HG03039 (cell line): ENCODE data around the gene ZGPAT.

Experiments
- ATAC-seq: cut with Tn5 transposase; IDR thresholded peaks from one replicate; pipeline ENCODE4 v1.9.1; 2021; ENCODE audit warnings: mild to moderate bottlenecking, moderate library complexity; ENCODE audit not compliant: unreplicated experiment

ZGPAT gene

DNA sequence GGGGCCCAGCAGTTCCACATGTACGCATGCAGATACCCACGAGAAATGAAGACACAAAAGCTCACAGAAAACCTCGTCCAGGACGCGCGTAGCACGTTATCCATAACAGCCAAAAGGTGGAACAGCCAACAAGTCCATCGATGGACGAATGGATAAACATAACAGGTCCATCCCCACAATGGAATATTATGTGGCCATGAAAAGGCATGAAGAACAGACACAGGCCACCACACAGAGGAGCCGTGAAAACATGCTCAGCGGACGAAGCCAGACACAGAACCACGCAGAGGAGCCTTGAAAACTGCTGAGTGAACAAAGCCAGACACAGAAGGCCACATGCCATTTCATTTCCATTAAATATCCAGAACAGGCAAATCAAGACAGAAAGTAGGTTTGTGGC lies 69.8 kb downstream of the ZGPAT start:
- ATAC-seq: no peak

DNA sequence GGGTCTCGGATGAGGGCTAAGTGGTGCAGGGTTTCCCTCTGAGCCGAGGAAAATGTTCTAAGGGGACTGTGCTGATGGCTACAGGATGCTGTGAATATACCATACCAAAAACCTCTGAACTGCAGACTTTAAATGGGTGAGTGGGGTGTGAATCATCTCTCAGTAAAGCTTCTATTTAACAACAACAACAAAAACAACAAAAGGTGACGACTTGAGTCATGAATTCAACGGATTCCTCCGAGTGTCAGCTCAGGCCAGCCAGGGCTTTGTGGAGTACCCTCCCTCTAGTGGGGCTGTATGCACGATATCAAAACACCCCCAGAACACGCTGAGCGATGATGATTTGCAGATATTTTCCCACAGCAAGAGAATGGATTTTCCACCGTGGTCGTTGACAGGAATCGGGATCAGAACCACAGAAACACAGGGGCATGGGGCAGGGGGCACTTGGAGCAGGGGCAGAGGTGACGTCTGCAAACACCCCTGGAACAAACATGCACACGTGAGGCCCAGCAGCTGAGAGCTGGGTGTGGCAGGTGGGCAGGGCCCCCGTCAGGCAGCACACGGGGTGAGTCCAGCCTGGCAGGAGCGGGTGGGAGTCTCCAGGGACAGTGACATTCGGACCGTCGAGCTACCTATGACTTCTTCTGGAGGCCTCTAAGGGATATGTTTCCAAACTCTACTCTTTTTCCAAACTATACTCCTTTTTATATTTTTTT lies 70.4 kb downstream of the ZGPAT start:
- ATAC-seq: no peak

DNA sequence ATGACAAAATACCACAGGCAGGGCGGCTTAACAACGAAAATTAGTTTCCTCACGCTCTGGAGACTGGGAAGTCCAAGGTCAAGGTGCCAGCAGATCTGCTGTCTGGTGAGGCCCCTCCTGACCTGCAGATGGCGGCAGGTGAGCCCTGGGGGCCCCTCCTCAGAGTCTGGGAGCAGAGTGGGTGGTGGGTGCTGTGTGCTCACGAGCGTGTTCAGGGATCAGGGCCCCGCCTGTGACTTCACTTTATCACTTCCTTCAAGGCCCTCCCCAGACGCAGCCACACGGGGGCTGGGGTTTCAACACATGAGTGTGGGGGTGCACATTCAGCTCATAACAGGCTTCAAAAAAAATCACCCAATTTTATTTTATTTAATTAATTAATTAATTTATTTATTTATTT lies 71.0 kb downstream of the ZGPAT start:
- no peak for ATAC-seq

DNA sequence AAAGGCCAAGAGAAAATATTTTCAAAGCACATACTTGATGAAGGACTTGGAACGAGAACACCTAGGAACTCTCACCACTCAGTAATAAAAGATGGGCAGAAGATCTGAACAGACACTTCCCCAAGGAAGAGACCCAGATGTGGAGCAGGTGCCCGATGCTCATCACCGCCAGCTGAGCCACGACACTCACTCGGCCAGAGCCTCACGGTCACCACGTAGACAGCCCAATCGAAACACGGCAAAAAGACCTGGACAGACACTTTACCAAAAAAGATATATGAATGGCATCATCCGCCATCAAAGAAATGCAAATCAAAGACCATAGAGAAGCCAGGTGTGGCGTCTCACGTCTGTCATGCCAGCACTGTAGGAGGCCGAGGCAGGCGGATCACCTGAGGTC lies 73.3 kb downstream of the ZGPAT start:
- ATAC-seq: no peak

DNA sequence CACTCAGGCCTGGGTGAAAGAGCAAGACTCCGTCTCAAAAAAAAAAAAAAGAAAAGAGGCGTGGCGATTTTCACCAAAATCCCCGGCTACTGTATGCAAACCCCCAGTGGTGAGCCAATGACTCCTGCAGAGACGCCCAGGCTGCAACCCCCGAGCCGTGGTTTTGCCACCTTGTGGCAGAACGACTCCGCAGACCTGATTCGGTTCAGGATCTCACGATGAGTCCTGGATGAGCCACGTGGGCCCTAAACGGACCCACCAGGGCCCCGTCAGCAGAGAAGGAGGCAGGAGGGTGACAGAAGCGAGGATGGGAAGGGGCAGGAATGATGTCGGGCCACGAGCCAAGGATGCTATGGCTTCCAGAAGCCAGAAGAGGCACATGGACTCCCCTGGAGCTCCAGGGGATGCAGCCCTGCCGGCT lies 74.2 kb downstream of the ZGPAT start:
- ATAC-seq: no peak

DNA sequence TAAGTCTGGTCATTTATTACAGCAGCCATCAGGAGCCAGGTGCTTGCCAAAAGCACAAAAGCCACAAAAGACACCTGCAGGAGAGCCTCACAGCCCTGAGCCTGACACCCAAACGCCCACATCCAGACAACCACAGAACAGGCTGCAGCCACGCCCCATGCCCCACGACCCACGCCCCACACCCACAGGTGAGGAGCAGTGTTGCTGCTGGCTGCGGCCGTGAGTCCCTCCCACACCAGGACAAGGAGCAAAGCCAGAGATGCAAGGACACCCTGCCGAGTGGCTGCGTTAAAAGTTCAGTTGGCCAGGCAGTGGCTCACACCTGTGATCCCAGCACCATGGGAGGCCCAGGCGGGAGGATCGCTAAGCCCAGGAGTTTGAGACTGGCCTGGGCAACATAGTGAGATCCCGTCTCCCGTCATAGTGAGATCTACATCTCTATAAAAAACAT lies 74.7 kb downstream of the ZGPAT start:
- no peak for ATAC-seq

DNA sequence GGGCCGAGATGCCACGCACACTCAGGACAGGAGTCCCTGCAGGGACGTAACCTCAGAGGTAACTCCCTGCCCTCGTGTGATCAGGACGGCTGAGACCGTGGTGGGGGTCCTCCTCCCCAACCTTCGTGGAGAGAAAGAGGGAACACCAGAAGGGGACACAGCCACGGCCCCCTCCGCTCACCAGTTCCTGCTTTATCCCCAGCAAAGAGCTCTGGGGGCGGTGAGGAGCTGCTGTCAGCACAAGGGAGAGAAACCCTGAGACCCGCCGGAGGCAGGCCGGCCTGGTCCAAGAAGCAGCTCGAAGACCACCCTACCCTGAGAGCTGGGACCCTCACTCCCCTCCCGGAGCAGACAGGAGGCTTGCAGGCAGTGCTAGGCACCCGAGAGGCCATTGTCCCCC lies 76.1 kb downstream of the ZGPAT start:
- no peak for ATAC-seq

DNA sequence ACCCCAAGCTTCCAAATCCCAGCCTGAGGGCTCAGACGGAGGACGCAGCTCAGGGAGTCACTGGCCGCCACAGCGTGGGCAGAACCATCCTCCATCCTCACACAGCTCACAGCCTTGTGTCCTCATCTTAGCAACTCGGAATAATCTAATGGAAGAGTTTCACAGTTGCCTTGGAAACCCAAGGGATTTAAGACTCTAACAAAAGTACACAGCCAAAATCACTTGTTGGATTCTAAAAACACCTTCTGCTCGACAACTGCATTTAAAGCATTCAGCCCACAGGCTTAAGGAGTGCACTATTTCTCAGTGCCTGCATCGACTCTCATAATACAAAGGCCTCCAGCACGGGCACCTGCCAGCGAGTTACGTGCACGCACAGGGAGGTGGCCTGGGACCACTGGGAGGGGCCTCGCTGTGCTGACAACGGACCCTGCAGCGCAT lies 77.9 kb downstream of the ZGPAT start:
- ATAC-seq: no peak
